Astrocyte (in vitro differentiated cells and primary cell): ENCODE results near the gene IRF4.
"Not testable (repeated sequence)": the region's sequence is repeated elsewhere in the genome, so short reads cannot be mapped to it uniquely, and the experiment has no call there.

Experiments
- CTCF ChIP-seq: IDR thresholded peaks from 2 replicates; pipeline ENCODE4 v1.5.1; 2011; ENCODE audit warnings: low read depth, mild to moderate bottlenecking, inconsistent platforms, low read length, moderate library complexity; ENCODE audit not compliant: insufficient read depth
- EZH2 ChIP-seq: IDR thresholded peaks from 2 replicates; pipeline ENCODE4 v1.6.1; 2012; ENCODE audit warnings: mild to moderate bottlenecking, low read length, inconsistent platforms; ENCODE audit not compliant: insufficient read depth

- TF ChIP-seq CTCF, EZH2: not testable (repeated sequence)
Measured at GRCh38 chr6:377641-378020, 13.9 kb upstream of the IRF4 start.
